Activated effector memory CD4-positive, alpha-beta T cell treated with anti-CD3 and anti-CD28 coated beads, Interleukin-2, amount 50 U/mL, for 16 hours (primary cell): ENCODE data around the gene DUS4L.

Source experiments
- DNase-seq: peaks from one replicate; pipeline ENCODE4 v3.0.0-alpha.2; 2020

Gene DUS4L

DNA sequence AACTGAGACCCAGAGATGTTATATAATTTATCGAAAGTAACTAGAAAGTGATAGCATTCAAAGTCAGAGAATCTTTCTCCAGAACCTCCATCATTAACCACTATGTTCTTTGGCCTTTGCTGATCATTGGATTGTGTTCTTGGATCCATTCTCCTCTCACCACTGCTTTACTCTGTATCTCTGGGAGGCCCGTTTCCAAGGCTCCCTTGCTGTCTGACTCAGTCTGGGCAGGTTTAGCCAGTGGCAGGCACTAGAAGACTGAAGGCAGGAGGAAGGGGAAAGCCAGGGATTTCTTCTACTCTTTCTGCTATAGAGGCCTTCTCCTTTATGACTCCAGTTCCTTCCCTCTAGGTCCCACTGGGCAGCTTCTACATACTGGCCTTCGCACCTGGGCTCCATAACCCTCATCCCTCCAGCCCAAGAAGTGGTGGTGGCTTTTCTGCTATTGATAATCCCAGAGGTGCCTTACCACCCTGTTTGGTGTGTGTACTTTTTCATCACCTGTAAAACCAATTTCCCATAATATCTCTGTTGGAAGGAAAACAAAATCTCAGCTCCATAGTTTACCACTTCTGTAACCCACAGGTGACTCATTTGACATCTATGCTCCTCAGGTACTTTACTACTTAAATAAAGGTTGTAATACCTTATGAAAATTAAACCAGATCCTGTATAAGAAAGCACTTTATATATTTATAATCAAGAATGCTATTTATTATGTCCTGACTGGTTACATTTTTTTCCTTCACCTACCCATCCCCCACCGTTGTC is 52.3 kb downstream of the DUS4L start:
- no peak for DNase-seq

DNA sequence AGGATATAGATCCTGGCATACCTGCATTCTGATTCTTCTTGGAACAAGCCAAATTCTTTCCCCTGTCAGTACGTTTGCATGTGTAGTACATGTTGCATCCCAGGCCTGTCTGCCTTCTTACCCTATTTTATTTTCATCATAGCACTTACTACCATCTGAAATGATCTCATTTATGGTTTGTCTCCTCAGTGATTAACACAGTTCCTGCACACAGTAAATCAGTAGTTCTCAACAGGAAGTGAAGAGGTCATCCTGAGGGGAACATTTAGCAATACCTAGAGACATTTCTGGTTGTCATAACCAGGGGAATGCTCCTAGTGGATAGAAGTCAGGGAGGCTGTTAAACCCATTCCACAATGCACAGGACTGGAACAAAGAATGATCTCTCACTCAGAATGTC is 58.7 kb downstream of the DUS4L start:
- DNase-seq, result no peak

GRCh38 chr7:107622894-107623293 is 59.1 kb downstream of the DUS4L start:
- DNase-seq, result no peak

GRCh38 chr7:107627002-107627401 is 63.2 kb downstream of the DUS4L start:
- no peak for DNase-seq
